ENCODE results near the gene MEMO1. TPM values are rescaled to one million over a fixed set of nuclear protein-coding genes. Genes with fewer than 3 reads are reported as not detected.

MEMO1 gene
- total and polyA plus RNA-seq, 9 of the 15 experiments (the other 6 are each of a cell fraction or from before 2014, with no cell fraction given): 22.1 to 87.7 (median 61.2) TPM

DNA sequence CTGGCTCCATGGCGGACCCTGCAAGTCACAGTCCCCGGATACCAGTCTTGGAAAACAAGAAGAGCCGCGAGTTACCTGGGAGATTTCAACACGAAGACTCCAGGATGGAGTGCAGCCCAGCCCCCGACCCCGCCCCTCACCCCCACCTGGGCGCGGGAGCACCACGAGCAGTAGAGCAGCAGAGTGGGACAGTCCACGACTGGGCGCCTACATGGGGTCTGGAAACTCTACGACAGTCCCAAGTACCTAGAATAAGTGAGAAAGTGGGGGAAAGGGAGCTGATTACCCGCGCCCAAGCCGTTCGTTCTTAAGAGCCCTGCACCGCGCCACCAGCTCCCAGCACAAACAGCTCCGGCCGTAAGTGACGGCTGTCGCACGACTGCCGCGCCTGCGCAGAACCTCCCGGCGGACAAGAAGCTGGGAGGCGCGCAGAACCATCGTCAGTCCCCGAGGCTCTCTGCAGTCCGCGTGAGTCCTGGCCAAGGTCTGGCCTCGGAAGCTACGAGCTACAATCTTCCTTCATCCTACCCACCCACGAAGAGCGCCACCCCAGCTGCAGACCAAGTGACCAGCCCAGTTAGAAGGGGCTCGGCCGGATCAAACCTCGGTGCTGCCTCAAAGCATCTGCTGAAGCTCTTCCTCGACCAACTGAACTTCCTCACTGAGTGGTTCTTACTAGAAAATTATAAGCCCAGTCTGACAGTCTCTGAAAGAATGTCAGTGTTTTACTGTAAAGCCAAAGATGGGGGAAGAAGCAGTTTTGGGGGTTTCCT lies 28.8 kb upstream of the MEMO1 start, which contains the start of gene DPY30:
Gene DPY30 (minus strand): TSS at position 359 of the 773 bp plus-strand sequence. CDS start 349 bp downstream, at position 10.
- Histone ChIP-seq H3K79me2 (ENCODE audit: control insufficient read depth, insufficient read depth, low read length) (peaks cover 32% of the 10 kb centered on the region), H3K4me2 (ENCODE audit: insufficient read depth, low read length) (peak within 1 kb of the TSS; percentile 79), H3K9ac (ENCODE audit: insufficient read depth in 1 of 2, low read depth in 2 of 2, low read length in 2 of 2) (peak within 1 kb of the TSS; percentile 63 to 90), H3K9me3 (replicated peaks; ENCODE audit: control insufficient read depth, insufficient read depth, low read depth, low read length) (no peaks in the 10 kb centered on the region), H3K4me3 (peak within 1 kb of the TSS; percentile 73), H2AFZ (ENCODE audit: low read depth, low read length) (peak within 1 kb of the TSS; percentile 82), H4K20me1 (replicated peaks; ENCODE audit: control insufficient read depth, insufficient read depth, low read length) (no peaks in the 10 kb centered on the region; the same call in 1 of the 2 replicates), H3K36me3 (ENCODE audit: control insufficient read depth, insufficient read depth, low read length) (peaks cover 12% of the 10 kb centered on the region; the same call in 1 of the 3 replicates), H3K27me3 (ENCODE audit: control insufficient read depth in 2 of 2, insufficient read depth in 2 of 2, low read length in 2 of 2) (no peaks in the 10 kb centered on the region), H3K27ac (ENCODE audit: extremely low read depth, low read depth, low read length) (peak within 1 kb of the TSS; percentile 63), H3K4me1 (replicated peaks in 1 of 2; ENCODE audit: control insufficient read depth in 2 of 2, insufficient read depth in 2 of 2, low read length in 2 of 2) (peaks cover 8 to 15% of the 10 kb centered on the region in 2 experiments; a peak in 2 of 5 replicates), H3K9me1 (ENCODE audit: control insufficient read depth, insufficient read depth, low read length) (no peaks in the 10 kb centered on the region)
- in situ Hi-C loops (cut with MboI): no loop called here
- DNase-seq (ENCODE audit: extremely low read depth in 1 of 4, low spot score in 3 of 4) (peak; percentile 89 to 97 (median 90)), FAIRE-seq (peak; percentile 89), ATAC-seq (peak; percentile 93)
- 1% methylated on average over 43 of the region's 43 CpGs for WGBS (ENCODE audit: insufficient coverage, low coverage, missing lambda C conversion rate)
- BruUV-seq (replicated peaks): no TSS peak
- intact Hi-C loops (cut with micrococcal nuclease): no loop called here
- CTCF ChIA-PET (ENCODE audit: low intra/inter-chr PET ratio): interaction anchor here (0.6 kb wide), 1 partner anchor 16 kb away, joined by 3 read pairs; no protein-coding TSS in a partner anchor
- POLR2A ChIA-PET: interaction anchor here (0.6 to 3.1 kb wide), 15 partner anchors 13 to 166 kb away, joined by 3 to 28 read pairs (median 5); partner anchors contain the start of genes SLC30A6 and SPAST
- TF ChIP-seq PTRF (tag; IDR thresholded peaks at IDR 0.05): no peak
- TF ChIP-seq CBFA2T2 (conservative IDR thresholded peaks at IDR 0.05): no peak
- TF ChIP-seq, protein P1, sequence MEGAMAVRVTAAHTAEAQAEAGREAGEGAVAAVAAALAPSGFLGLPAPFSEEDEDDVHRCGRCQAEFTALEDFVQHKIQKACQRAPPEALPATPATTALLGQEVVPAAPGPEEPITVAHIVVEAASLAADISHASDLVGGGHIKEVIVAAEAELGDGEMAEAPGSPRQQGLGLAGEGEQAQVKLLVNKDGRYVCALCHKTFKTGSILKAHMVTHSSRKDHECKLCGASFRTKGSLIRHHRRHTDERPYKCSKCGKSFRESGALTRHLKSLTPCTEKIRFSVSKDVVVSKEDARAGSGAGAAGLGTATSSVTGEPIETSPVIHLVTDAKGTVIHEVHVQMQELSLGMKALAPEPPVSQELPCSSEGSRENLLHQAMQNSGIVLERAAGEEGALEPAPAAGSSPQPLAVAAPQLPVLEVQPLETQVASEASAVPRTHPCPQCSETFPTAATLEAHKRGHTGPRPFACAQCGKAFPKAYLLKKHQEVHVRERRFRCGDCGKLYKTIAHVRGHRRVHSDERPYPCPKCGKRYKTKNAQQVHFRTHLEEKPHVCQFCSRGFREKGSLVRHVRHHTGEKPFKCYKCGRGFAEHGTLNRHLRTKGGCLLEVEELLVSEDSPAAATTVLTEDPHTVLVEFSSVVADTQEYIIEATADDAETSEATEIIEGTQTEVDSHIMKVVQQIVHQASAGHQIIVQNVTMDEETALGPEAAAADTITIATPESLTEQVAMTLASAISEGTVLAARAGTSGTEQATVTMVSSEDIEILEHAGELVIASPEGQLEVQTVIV (CRISPR knock-in tag; IDR thresholded peaks at IDR 0.05; ENCODE audit: borderline replicate concordance): peak; percentile 96
- TF ChIP-seq, protein P2, sequence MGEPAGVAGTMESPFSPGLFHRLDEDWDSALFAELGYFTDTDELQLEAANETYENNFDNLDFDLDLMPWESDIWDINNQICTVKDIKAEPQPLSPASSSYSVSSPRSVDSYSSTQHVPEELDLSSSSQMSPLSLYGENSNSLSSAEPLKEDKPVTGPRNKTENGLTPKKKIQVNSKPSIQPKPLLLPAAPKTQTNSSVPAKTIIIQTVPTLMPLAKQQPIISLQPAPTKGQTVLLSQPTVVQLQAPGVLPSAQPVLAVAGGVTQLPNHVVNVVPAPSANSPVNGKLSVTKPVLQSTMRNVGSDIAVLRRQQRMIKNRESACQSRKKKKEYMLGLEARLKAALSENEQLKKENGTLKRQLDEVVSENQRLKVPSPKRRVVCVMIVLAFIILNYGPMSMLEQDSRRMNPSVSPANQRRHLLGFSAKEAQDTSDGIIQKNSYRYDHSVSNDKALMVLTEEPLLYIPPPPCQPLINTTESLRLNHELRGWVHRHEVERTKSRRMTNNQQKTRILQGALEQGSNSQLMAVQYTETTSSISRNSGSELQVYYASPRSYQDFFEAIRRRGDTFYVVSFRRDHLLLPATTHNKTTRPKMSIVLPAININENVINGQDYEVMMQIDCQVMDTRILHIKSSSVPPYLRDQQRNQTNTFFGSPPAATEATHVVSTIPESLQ (CRISPR knock-in tag; IDR thresholded peaks at IDR 0.05): no peak
- peak; percentile 73 for TF ChIP-seq BRD9 (IDR thresholded peaks at IDR 0.05; ENCODE audit: low read depth, partially characterized antibody)
- TF ChIP-seq EWSR1 (IDR thresholded peaks at IDR 0.05; ENCODE audit: borderline replicate concordance, low read depth, partially characterized antibody): no peak
- no peak for TF ChIP-seq ADNP (tag; IDR thresholded peaks at IDR 0.05)
- peak; percentile 35 for TF ChIP-seq NCOR1 (IDR thresholded peaks at IDR 0.05)
- TF ChIP-seq, protein P3, sequence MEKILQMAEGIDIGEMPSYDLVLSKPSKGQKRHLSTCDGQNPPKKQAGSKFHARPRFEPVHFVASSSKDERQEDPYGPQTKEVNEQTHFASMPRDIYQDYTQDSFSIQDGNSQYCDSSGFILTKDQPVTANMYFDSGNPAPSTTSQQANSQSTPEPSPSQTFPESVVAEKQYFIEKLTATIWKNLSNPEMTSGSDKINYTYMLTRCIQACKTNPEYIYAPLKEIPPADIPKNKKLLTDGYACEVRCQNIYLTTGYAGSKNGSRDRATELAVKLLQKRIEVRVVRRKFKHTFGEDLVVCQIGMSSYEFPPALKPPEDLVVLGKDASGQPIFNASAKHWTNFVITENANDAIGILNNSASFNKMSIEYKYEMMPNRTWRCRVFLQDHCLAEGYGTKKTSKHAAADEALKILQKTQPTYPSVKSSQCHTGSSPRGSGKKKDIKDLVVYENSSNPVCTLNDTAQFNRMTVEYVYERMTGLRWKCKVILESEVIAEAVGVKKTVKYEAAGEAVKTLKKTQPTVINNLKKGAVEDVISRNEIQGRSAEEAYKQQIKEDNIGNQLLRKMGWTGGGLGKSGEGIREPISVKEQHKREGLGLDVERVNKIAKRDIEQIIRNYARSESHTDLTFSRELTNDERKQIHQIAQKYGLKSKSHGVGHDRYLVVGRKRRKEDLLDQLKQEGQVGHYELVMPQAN (IDR thresholded peaks at IDR 0.05; ENCODE audit: borderline replicate concordance): no peak
- TF ChIP-seq, protein P4, sequence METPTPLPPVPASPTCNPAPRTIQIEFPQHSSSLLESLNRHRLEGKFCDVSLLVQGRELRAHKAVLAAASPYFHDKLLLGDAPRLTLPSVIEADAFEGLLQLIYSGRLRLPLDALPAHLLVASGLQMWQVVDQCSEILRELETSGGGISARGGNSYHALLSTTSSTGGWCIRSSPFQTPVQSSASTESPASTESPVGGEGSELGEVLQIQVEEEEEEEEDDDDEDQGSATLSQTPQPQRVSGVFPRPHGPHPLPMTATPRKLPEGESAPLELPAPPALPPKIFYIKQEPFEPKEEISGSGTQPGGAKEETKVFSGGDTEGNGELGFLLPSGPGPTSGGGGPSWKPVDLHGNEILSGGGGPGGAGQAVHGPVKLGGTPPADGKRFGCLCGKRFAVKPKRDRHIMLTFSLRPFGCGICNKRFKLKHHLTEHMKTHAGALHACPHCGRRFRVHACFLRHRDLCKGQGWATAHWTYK (CRISPR knock-in tag; IDR thresholded peaks at IDR 0.05): peak; percentile 48; the same call in 1 of the 2 replicates
